DMS153 (cell line): ENCODE results near the gene MMP7.
"Not testable (repeated sequence)": the region's sequence is repeated elsewhere in the genome, so short reads cannot be mapped to it uniquely, and the experiment has no call there.

ENCODE experiments used
- DNase-seq: peaks from one replicate; lab custom pipeline; 2025; lab: John Stamatoyannopoulos, UW

The MMP7 gene

GRCh38 chr11:102538932-102539331 is 8.4 kb upstream of the MMP7 start:
- DNase-seq = no peak

GRCh38 chr11:102534261-102534872 is 3.8 kb upstream of the MMP7 start:
- DNase-seq = no peak

GRCh38 chr11:102528618-102529017 is 1.9 kb downstream of the MMP7 start:
- DNase-seq = no peak

GRCh38 chr11:102527684-102528083 is 2.9 kb downstream of the MMP7 start:
- no peak for DNase-seq

GRCh38 chr11:102527041-102527440 is 3.5 kb downstream of the MMP7 start:
- no peak for DNase-seq

GRCh38 chr11:102523887-102524286 is 6.7 kb downstream of the MMP7 start:
- no peak for DNase-seq

- DNase-seq = no peak
Observed at GRCh38 chr11:102523189-102523570, 7.4 kb downstream of the MMP7 start.

- no peak for DNase-seq
Observed at GRCh38 chr11:102522312-102523188, 8.0 kb downstream of the MMP7 start.

GRCh38 chr11:102521121-102521520 is 9.4 kb downstream of the MMP7 start:
- DNase-seq = no peak

GRCh38 chr11:102520514-102520913 is 10.0 kb downstream of the MMP7 start:
- no peak for DNase-seq

GRCh38 chr11:102518296-102519094 is 12.1 kb downstream of the MMP7 start:
- no peak for DNase-seq

GRCh38 chr11:102517670-102518069 is 12.9 kb downstream of the MMP7 start:
- DNase-seq = no peak

GRCh38 chr11:102516179-102516578 is 14.4 kb downstream of the MMP7 start:
- no peak for DNase-seq

- DNase-seq = no peak
Observed at GRCh38 chr11:102513869-102514268, 16.7 kb downstream of the MMP7 start.

GRCh38 chr11:102510439-102511135 is 20.0 kb downstream of the MMP7 start:
- DNase-seq = no peak

GRCh38 chr11:102502831-102503230 is 27.7 kb downstream of the MMP7 start:
- not testable (repeated sequence) for DNase-seq

GRCh38 chr11:102500829-102501228 is 29.7 kb downstream of the MMP7 start:
- DNase-seq = no peak

- DNase-seq = no peak
Observed at GRCh38 chr11:102499931-102500330, 30.6 kb downstream of the MMP7 start.

- DNase-seq = no peak
Observed at GRCh38 chr11:102499151-102499550, 31.4 kb downstream of the MMP7 start.

GRCh38 chr11:102497061-102497460 is 33.5 kb downstream of the MMP7 start:
- no peak for DNase-seq

- peak; percentile 58 for DNase-seq
Observed at GRCh38 chr11:102495161-102496042, 35.1 kb downstream of the MMP7 start.
